GM19324 (cell line): ENCODE results near the gene JAKMIP3.
"Not testable (repeated sequence)": the region's sequence is repeated elsewhere in the genome, so short reads cannot be mapped to it uniquely, and the experiment has no call there.

Experiments used
- ATAC-seq: cut with Tn5 transposase; IDR thresholded peaks from one replicate; pipeline ENCODE4 v1.9.1; 2021; ENCODE audit warnings: mild to moderate bottlenecking, moderate library complexity; ENCODE audit not compliant: unreplicated experiment, low FRiP score

Gene JAKMIP3

DNA sequence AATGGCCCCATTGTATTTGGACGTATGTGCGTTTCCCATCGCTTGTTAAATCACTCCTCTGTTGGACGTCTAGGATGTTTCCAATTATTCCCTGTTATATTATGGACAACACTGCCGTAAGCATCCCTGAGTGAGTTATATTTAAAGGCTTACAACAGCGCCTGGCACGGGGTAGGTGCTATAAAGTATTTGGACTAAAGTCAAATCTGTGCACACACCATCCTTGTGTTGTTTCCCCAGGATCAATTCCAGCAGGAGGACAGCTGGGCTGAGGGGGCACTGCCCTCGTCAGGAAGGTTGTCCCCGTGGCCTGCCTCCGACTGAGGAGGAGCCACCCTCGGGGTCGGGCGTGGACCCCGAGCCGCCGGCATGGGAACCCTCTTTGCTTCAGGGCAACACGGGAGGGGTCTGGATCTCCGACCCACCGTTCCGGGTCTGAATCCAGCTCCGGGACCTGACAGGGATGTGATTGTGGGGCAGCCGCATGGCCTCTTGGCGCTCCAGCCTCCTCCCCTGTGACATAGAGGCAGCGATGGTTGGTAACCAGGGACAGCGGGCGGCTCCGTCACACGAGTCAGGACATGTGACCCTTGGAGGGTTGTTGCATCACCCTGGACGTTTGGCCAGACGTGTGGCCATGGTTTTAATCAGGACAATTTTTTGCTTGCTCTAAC is 1.5 kb upstream of the JAKMIP3 start:
- ATAC-seq, result no peak

- ATAC-seq, result no peak
Observed at GRCh38 chr10:132064771-132065437, 842 bp upstream of the JAKMIP3 start.

- no peak for ATAC-seq
Observed at GRCh38 chr10:132066186-132066585, 440 bp downstream of the JAKMIP3 start.

DNA sequence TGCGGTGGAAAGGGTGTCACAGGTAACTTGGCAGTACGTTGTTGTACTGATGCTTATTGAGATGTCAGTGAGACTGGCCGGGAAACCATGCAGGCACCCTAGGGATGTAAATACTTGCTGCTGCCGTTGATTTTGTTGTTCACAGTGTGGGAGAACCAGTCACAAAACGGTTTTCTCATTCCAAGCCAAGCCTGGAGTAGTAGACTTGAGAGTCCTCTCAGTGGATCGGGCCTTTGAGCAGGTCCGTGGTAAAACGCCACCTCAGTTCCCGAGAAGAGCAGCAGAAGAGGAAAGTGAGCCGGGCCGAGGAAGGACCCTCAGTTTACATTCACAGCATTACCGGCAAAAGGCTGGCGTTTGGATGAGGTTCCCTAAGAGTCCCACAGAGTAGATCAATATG is 1.1 kb downstream of the JAKMIP3 start:
- ATAC-seq, result no peak

DNA sequence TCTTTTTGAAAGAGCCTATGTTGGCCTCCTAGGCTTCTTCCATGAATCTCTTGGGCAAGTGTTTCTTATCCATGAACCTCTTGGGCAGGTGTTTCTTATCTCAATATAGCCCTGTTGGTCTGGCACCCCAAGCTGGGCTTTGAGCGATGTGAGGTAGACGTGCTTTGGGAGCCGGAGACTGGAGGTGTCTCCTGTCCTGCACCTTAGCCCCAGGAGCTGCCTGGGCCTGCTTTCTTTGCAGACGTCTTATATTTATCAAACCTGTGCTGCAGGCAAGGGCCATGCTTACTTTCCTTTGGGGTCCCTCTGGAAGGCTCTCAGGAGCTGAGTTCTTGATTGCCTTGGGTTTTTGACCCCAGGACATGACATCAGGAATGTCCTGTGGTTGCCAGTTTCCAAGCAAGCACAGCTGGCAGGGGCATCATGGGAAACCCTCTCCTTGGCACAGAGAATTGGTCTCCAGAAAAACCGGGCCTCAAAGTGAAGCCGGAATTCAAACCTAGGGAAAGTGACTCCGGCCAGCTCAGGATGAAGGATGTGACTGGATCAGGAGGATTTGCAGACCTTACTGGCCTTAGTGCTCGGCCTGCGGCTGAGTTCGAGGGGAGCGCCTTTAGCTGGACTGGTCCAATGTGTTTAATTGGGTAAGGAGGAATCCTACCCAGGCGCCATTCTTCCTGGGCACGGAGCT is 2.8 kb downstream of the JAKMIP3 start:
- ATAC-seq, result no peak

GRCh38 chr10:132069122-132069848 is 3.5 kb downstream of the JAKMIP3 start:
- ATAC-seq, result no peak

GRCh38 chr10:132069849-132070182 is 4.1 kb downstream of the JAKMIP3 start:
- ATAC-seq, result no peak

DNA sequence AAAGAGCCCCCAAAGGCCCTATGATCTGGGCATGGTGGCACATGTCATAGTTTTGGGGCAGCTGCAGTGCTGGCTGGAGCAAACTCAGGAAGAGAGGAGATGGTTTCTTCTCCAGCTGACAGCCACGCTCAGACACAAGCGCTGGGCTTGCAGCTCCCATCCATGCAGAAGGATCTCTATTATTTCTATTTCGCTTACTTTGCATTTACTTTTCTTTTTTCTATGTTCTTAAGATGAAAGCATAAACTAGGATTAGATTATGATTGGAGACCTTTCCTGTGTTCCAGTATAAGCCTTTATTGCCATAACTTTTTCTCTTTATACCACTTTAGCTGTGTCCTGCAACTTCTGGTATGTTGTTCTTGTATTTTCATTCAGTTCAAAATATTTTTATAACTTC is 5.0 kb downstream of the JAKMIP3 start:
- no peak for ATAC-seq

- no peak for ATAC-seq
Observed at GRCh38 chr10:132071667-132072066, 5.9 kb downstream of the JAKMIP3 start.

GRCh38 chr10:132075909-132076577 is 10.3 kb downstream of the JAKMIP3 start:
- no peak for ATAC-seq

GRCh38 chr10:132076578-132077081 is 10.9 kb downstream of the JAKMIP3 start:
- ATAC-seq, result no peak

GRCh38 chr10:132077091-132077490 is 11.3 kb downstream of the JAKMIP3 start:
- no peak for ATAC-seq

DNA sequence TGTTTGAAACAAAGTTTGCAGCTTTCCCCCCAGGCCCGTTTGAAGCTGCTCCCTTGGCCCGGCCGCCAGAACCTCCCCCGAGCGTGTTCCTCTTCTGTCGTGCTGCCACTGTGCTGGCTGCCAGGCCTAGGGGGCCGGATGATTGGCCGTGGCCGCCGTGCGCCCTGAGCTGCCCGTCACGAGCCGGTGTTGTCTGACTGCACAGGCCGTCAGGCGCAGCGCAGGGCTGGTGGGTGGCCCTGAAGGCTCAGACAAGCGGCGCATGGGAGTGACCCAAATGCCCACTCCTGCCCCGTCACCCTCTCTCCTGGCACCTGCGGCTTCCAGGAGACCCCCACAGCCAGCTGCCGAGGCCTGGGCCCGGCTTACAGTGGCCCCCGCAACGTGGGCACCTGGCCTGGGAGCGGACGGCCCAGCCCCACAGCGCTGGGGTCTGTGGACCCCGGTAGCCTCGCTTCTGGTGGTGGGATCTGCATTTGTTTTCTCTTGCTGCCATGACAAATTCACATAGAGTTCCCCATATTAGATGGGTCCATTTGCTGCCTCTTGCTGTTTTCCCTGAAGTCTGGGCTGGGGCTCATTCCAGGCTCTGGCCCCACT is 13.1 kb downstream of the JAKMIP3 start:
- ATAC-seq, result no peak

- ATAC-seq, result not testable (repeated sequence)
Observed at GRCh38 chr10:132084384-132084783, 18.6 kb downstream of the JAKMIP3 start.

DNA sequence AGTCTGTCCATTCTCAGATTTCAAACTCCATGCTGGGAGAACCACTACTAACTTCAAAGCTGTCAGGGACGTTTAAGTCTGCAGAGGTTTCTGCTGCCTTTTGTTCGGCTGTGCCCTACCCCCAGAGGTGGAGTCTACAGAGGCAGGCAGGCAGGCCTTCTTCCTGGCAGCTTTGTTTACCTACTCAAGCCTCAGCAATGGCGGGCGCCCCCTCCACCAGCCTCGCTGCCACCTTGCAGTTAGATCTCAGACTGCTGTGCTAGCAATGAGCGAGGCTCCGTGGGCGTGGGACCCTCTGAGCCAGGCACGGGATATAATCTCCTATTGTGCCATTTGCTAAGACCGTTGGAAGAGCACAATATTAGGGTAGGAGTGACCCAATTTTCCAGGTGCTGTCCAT is 27.5 kb downstream of the JAKMIP3 start:
- ATAC-seq, result not testable (repeated sequence)

DNA sequence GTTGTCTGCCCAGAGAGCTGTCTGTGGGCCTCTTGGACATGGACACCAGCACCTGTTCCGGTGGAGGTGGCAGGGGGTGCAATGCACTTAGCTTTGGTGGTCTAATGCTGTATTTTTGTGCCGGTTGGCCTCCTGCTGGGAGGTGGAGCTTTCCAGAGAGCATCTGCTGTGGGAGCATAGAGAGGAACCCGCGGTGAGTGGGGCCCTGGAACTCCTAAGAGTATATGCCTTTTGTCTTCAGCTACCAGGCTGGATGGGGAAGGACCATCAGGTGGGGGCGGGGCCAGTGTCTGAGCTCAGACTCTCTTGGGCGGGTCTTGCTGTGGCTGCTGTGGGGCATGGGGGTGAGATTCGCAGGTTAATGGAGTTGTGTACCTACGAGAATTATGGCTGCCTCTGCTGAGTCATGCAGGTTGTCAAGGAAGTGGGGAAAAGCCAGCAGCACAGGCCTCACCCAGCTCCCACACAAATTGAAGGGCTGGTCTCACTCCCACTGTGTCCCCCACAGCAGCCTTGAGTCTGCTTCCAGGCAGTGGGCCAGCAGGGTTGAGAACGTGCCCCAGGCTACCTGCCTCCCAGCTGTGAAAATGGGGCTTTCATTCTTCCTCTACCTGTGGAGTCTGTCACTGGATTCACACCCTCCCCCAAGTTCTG is 29.0 kb downstream of the JAKMIP3 start:
- ATAC-seq, result no peak

DNA sequence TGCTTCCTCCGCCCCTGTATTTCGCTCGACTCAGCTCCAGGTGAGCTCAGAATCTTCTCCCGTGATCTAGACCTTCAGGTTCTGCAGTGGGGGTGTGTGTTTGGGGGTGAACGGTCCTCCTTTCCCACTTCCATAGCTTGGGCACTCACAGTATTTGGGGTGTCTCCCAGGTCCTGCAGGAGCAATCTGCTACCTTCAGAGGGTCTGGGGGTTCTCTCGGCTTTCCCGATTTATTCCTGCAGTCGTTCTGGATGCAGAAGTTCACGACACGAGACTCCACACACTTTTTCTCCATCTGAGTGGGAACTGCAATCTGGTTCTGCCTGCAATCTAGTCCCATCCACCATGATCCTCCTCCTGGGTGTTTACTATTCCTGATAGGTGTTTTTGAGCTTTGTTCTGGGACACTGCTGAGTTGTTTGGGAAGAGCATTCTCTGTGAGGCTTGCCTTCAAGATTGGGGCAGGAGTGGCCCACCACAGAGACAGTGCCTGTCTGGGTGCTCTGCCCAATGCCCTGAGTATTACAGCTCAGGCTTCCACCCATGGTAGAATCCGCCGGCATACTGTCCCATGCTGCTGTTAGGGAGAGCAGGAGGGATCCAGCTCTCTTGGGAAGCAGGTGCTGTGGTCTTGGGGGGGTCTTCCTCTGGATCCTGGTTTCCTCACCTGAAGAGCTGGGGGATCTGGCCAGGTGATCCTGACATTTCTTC is 29.8 kb downstream of the JAKMIP3 start:
- no peak for ATAC-seq

DNA sequence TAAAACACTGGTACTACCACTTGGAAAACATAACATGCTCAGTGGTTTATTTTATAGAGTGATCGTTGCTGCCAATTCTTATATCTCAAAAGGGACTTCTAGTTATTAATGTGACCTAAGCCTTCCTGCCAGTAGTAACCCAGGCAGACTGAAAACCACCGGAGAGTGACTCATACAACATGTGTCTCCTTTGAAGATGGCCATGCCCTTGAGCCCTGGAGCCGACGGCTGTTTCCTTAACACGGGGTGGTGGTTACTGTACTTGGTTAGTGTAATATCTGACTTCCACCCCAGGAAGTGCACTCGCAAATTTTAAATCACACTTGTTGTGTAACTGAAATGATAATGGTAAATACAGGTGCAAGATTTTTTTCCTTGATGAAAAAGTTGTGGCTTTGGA is 30.5 kb downstream of the JAKMIP3 start:
- ATAC-seq, result no peak
